Activated gamma-delta T cell treated with Interleukin-2 at 50 U/mL for 16 hours (primary cell): ENCODE data around the gene HMCN2.
"Not testable (repeated sequence)": the region's sequence is repeated elsewhere in the genome, so short reads cannot be mapped to it uniquely, and the experiment has no call there.

Source experiments
- DNase-seq: peaks from one replicate; pipeline ENCODE4 v3.0.0-alpha.2; 2020

The HMCN2 gene

DNA sequence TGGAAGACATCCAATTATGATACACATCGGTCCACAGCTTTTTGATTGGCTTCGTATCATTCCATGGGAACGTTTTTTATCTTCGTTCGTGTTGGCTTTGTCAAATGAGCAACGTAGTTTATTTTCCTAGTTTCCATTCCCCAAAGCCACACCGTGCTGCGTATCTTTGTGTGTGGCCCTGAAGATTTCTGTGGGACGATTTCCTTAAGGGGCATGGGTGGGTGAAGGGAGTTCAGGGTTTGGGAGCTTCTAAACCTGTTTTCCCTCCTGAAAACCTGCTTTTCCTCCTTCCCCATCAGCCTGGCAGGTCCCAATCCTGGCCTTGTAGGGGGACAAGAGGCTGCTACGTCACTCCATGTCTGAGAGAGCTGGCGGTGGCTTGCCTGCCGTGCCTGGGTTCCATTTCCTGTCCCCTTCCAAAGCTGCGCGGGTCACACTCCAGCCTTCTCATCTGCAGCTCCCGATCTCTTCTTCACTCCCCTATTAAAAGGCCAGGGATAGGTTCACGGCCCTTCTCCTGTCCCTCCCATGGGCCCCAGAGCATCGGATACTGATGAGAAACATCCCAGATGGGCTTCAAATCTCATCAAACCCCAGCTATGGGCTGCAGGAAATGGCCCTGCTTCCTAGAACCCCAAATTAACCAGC lies 155.7 kb downstream of the HMCN2 start:
- DNase-seq: no peak

DNA sequence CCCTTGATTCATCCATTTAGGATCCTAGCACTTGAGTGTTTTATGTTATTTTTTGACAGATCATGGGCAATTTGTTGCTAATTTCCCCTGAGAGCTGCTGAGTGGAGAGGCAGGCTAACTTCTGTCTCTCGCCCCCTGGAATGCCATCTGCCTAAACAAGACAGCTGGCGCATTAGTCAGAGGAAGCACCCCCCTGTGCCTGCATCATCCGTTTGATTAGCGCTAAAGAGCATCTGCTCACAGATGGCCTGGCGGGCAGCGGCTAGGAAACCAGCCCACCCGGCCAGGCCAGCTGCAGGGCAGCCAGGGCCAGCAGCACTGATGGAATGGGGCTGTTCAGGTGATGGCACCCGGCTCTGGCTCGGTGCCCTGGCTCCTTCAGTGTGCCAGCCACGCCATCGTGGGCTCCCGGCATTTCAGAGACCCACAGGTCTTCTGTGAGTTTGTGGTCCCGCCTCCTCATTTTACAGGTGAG lies 156.3 kb downstream of the HMCN2 start:
- no peak for DNase-seq

DNA sequence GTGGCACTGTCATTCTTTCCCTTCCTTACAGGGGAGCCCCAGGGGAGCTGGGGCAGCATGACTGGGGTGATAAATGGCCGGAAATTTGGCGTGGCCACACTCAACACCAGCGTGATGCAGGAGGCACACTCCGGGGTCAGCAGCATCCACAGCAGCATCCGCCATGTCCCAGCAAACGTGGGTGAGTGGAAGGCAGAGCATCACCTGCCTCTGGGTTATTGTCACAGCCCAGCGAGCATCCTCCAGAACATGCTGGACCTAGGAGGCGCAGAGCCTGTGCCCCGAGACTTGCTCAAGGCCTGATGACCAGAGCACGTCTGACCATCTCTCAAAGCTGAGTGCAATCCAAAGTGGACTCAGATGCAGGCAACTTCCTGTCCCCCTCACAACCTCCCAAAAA lies 157.0 kb downstream of the HMCN2 start:
- no peak for DNase-seq

DNA sequence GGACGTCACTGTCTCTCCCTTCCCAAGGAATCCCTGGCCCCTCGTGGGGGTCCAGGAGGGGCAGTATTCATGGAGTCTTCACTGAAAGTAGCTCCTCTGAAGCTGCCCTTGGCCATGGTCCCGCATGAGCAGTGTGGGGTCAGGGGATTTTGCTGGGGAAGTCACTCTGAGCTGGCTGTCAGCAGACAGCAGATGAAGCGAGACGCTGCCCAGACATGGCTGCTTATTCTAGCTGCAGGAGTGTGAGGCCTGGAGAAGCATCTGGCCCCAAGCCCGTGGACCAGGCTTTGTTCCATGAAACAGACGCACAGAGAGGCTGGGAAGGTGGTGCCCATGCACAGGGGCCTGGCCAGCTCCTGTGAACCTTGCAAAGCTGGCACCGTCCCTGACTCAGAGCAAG lies 157.7 kb downstream of the HMCN2 start:
- no peak for DNase-seq

DNA sequence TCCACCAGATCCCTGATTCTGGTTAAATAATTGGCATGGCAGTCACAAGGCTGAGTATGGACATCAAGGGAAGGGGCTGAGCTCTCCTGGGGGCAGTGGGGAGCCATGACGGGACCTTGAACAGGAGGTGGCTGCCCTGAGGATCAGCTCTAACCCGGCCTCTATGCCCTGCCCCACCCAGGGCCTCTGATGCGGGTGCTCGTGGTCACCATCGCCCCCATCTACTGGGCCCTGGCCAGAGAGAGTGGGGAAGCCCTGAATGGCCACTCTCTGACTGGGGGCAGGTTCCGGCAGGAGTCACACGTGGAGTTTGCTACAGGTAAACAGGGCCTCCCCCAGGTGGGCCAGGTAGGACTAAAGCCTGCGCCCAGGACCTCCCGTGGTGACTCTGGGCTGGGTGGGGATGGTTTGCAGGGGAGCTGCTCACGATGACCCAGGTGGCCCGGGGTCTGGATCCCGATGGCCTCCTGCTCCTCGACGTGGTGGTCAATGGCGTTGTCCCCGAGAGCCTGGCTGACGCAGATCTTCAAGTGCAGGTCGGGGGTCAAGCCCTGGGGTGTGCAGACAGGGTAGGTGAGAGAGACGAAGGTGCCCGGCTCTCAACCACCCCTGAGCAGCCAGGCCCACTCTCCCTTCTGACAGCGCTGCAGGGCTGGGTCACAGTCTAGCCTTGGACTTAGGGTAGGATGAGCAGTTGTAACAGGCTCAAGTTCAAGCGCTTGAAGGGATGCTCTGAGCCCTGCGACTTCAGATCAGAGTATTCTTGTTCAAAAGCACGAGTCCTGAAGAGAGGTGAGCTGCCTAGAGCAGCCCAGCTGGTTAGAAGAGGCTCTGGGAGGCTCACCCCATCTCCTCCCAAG lies 159.3 kb downstream of the HMCN2 start:
- no peak for DNase-seq

DNA sequence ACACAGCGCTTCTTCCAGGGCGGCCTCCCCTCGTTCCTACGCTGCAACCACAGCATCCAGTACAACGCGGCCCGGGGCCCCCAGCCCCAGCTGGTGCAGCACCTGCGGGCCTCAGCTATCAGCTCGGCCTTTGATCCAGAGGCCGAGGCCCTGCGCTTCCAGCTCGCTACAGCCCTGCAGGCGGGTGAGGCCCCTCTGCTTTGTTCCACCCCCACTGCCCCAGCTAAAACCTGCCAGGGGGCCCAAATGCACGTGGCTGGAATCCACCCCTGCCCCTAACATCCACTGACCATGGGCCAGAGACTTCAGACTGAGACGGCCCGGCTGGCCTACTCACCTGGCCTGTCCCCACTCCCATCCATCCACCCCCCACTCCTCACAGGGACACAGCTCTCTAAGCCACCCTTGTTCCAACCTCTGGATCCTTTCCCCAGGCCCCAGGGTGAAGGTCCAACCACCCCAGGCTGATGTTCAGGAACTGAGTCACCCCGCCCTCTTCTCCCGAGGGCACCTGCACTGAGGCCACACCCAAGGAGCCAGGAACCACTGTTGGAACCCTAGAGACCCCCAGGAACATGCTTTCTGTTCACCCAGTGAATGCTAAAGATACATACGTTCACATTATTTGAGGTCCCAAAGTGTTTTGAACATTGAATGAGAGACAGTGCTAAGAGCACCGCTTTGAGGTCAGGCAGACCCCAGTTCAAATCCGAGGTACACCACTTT lies 160.3 kb downstream of the HMCN2 start:
- no peak for DNase-seq

DNA sequence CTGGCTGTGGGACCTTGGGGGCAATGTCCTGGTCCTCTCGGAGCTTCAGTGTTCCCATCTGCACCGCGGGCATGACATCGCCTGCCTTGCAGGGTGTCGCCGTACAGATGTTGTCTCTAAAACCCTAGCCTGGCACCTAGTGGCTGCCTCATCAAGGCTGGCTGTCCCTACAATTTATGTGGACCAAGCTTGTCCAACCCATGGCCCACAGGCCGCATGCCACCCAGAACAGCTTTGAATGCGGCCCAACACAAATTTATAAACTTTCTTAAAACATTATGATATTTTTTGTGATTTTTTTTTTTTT lies 160.9 kb downstream of the HMCN2 start:
- no peak for DNase-seq

DNA sequence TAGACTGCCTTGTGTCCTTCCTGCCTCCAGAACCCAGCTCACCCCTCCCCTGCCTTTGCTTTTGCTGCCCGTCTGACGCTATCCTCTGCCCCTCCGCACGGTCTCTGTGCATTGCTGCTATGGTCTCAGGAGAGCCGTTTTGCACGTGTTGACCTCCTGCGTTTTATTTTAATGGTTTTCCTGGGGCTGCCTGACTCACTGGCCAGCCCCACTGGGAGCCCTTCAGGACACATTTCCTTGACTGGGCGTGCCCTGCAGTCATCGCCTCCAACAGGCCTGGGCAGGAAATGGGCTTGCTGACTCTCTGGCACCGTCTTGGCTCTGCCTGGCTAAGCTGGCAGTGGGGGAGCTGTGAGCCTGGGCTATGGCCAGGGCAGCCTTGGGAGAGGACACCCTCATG lies 161.3 kb downstream of the HMCN2 start:
- DNase-seq: no peak

DNA sequence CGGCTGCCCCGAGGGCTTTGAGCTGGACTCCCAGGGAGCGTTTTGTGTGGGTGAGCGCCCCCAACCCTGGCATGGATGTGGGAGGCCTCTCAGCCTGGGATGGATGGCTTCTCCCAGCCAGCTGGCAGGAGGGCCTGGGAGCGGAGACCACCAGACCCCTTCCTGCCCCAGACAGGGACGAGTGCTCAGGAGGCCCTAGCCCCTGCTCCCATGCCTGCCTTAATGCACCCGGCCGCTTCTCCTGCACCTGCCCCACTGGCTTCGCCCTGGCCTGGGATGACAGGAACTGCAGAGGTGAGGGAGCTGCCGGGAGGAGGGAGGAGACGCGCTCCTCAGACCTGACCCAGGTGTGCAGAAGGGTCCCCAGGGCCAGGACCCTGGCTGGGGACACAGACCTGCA lies 161.8 kb downstream of the HMCN2 start:
- no peak for DNase-seq

DNA sequence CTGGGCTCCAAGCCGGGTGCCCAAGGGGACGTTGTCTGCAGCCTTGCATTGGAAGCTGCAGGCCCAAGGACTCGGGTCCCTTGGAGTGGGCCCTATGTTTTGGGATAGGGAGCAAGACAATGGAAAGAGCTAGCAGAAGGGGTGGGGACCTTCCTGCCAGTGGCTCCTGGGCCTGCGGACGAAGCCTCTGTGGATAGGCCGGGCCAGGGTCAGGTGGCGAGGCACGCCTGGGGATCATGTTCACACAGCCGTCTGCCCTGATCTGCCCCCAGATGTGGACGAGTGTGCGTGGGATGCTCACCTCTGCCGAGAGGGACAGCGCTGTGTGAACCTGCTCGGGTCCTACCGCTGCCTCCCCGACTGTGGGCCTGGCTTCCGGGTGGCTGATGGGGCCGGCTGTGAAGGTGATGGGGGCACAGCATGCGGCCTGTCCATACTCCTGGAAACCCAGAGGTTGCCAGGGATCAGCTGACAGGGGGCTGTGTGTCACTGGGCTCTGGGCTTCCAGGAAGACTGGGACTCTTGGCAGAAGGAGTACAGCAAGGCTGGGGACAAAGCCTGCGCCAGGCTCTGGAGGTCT lies 162.6 kb downstream of the HMCN2 start:
- no peak for DNase-seq

DNA sequence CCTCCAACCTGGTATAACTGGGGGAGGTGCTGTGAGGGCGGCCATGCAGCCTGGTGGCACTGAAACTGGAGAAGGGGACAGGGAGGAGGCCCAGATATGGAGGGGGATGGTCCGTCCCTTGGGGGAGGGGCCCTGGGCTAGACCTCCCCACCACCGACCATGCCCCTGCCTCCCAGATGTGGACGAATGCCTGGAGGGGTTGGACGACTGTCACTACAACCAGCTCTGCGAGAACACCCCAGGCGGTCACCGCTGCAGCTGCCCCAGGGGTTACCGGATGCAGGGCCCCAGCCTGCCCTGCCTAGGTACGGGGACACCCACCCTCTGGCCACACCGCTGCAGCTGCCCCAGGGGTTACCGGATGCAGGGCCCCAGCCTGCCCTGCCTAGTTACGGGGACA lies 163.8 kb downstream of the HMCN2 start:
- no peak for DNase-seq

DNA sequence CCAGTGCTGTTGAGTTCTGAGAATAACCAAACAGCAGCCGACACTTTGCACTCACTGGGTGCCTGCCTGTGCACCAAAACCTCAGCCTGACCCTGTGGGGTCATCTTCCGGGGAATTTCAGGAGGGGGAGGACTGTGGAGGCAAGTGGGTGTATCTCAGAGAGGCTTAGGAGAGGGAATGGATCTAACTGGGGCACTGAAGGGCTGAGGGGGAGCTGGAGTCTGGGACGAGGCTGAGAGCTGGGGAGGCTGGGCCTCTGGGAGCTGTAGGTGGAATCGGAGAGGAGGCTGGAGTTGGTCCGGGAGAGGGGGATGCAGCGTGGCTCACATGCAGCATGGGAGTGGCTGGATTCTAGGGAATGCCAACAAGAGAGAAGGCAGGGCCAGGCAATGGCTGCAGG lies 164.3 kb downstream of the HMCN2 start:
- DNase-seq: no peak

DNA sequence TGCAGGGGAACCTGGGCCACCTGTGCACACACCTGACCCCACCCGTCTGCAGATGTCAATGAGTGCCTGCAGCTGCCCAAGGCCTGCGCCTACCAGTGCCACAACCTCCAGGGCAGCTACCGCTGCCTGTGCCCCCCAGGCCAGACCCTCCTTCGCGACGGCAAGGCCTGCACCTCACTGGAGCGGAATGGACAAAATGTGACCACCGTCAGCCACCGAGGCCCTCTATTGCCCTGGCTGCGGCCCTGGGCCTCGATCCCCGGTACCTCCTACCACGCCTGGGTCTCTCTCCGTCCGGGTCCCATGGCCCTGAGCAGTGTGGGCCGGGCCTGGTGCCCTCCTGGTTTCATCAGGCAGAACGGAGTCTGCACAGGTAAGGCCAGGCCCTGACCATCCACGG lies 164.7 kb downstream of the HMCN2 start:
- no peak for DNase-seq

DNA sequence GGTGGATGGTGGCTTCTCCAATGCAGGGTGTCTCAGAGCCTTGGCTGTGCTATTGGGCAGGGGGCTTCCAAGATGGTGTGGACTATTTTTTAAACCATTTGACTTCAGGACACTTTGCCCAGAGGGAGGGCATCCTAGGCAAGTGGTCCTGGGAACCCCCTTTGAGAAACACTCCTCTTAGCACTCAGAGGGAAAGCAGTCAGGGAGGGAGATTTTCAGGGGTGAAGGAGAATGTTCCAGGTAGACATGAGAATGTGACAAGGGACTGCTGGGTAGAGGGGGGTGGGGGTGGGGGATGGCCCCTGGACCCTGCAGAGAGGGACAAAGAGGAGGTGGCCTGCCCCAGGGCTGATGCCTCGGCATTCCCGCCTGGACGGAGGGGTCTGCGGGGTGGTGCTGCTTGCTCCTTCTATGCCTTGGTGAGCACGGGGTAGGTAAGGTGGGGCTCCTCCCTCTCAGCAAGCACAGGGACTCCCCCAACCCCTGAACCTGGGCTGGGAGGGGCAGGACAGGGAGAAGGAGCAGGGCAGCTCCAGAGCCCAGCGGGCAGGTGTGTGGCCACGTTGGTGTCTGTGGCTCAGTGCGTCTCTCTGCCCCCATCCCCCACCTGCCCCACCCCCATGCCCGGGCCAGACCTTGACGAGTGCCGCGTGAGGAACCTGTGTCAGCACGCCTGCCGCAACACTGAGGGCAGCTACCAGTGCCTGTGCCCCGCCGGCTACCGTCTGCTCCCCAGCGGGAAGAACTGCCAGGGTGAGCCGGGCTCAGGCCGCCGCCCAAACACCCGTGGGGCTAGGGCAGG lies 165.4 kb downstream of the HMCN2 start:
- DNase-seq: no peak

DNA sequence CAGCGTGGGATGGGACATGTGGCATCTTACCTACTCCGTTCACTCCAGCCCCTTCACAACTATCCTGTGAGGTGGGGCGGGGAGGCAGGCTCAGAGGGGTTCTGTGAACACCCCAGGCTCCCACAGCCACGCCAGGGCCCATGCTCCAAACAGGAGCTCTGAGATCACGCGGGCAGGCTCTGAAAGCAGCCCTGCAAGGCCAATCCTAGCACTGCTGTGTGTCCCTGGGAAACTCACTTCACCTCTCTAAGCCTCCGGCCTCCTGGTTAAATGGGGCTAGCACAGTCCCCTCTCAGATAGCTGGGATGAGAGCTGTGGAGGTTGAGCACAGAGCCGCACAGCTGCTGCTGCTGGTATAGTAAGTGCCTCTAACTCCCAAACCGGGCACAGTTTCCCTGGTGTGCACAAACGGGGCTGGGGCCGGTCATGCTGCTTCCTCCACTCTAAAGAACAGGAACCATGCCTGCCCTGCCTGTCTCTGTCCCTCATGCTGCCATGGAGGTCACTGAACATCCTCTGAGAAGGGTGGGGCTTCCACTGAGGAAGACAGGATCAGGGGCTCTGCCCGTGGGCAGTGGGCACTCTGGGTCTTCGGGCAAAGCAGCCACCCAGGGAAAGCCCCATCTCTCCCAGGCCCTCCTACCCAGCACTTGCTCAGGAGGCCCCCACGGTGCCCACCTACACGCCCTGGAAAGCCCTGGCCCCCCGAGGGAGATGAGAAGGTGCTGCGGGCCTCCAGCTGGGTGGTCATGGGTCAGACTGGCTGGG lies 166.2 kb downstream of the HMCN2 start:
- no peak for DNase-seq

DNA sequence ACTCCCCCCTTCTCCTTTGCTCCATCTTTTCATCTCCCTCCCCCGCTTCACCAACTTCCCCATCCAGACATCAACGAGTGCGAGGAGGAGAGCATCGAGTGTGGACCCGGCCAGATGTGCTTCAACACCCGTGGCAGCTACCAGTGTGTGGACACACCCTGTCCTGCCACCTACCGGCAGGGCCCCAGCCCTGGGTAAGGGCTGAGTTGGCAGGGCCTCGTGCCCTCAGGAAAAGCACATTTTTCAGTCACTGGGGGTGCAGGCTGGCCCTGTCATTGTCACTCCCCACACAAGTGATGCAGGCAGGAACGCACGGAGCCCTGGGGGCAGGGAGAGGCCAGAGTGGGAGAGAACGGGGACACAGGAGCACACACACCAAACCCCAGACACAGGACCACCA lies 166.8 kb downstream of the HMCN2 start:
- no peak for DNase-seq

DNA sequence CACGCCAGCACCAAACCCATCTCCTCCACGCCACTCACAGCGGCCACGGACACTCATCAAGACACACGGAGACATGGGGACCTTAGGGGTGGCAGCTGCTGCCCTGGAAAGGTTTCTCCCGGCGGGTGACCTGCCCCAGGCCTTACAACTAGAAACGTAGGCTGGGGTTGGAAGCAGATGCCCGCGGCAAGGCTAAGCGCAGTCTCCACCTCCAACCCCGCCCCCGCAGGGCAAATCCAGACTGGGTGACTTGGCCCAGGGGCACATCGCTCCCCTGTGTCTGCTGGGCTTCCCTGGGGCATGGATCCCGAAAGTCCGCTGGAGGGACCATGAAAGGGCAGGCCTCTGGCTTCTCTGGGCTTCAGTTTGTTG lies 167.2 kb downstream of the HMCN2 start:
- DNase-seq: no peak

DNA sequence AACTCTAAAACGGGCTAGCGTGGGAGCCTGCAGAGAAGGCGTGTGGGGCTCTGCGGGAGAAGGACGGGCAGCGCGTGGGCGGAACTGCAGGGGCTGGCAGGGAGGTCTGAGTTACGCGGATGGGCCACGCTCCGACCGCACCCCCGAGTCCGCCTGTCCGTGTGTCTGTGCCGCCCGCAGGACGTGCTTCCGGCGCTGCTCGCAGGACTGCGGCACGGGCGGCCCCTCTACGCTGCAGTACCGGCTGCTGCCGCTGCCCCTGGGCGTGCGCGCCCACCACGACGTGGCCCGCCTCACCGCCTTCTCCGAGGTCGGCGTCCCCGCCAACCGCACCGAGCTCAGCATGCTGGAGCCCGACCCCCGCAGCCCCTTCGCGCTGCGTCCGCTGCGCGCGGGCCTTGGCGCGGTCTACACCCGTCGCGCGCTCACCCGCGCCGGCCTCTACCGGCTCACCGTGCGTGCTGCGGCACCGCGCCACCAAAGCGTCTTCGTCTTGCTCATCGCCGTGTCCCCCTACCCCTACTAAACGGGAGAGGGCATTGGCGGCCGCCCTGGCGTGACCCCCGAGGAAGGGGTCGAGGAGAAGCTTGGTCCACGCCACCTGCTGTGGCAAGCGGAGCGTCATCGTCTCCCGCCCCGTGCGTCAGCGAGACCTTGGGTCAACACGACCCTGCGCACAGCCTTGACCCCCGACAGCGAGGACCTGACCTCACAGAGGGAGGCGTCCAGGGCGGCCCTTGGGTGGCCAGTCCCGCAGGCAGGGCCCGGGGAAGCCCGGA lies 167.8 kb downstream of the HMCN2 start:
- DNase-seq: peak; percentile 16

DNA sequence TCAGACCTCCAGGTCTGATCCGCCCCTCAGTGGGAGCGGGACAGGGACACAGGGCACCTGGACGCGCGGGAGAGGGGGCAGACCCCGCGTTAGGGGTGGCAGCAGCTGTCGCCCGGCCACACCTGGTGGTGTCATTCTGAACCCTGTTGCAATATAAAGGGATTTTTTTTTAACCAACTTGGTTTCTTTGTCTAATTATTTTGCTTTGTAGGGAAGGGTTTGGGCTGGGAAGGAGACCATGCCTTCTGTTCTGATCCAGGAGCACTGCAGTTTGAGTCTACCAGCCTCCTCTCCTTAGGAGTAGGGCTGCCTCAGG lies 168.3 kb downstream of the HMCN2 start:
- DNase-seq: no peak

DNA sequence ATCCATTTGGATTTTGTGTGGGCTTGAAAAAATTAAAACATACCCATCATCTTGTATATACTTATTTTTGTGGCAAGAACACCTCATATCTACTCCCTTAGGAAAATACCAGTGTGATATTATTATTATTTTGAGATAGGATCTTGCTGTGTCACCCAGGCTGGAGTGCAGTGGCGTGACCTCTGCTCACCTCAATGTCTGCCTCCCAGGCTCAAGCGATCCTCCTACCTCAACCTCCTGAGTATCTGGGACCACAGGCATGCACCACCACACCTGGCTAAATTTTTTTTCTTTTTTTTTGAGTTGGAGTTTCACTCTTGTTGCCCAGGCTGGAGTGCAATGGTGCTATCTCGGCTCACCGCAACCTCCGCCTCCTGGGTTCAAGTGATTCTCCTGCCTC lies 169.1 kb downstream of the HMCN2 start:
- DNase-seq: not testable (repeated sequence)

DNA sequence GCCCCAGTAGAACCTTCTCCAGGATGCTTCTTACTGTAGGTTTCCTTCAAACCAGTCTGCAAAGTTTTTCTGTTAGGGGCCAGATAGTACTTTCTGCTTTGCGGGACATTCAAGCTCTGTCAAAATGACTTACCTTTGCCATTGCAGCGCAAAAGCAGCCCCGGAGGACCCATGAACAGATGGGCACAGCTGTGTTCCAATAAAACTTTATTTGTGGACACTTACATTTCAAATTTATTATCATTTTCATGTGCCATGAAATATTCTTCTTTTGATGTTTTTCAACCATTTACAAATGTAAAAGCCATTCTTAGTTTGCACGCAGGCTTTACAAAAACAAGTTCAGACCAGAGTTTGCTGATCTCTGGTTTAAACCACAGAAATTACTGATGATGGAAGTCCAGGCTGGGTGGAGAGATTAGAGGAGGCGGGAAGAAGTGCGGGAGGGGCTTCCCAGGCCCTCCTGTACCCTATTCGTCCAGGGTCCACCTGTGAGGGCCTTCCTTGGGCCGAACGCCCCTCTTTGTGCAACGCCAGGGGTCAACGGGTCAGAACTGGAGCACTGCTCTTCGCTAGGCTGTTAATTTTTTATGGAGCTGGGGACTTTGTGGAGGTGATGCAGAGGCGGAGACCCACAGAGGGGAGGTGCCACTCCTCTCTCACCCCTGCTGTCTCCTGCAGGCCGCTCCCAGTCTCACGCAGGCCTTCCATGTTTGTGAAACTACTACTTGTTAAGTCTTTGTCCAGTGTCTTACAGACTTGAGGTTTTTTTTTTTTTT lies 171.6 kb downstream of the HMCN2 start:
- DNase-seq: no peak
